GM19463 (cell line): ENCODE data around the gene KCNIP3.
A peak's percentile ranks its signal among the peaks of the same experiment; 100 is the strongest.
"Not testable (repeated sequence)": the region's sequence is repeated elsewhere in the genome, so short reads cannot be mapped to it uniquely, and the experiment has no call there.

Experiments
- ATAC-seq: cut with Tn5 transposase; IDR thresholded peaks from one replicate; pipeline ENCODE4 v1.9.1; 2021; ENCODE audit warnings: mild to moderate bottlenecking, moderate library complexity; ENCODE audit not compliant: unreplicated experiment

The KCNIP3 gene

DNA sequence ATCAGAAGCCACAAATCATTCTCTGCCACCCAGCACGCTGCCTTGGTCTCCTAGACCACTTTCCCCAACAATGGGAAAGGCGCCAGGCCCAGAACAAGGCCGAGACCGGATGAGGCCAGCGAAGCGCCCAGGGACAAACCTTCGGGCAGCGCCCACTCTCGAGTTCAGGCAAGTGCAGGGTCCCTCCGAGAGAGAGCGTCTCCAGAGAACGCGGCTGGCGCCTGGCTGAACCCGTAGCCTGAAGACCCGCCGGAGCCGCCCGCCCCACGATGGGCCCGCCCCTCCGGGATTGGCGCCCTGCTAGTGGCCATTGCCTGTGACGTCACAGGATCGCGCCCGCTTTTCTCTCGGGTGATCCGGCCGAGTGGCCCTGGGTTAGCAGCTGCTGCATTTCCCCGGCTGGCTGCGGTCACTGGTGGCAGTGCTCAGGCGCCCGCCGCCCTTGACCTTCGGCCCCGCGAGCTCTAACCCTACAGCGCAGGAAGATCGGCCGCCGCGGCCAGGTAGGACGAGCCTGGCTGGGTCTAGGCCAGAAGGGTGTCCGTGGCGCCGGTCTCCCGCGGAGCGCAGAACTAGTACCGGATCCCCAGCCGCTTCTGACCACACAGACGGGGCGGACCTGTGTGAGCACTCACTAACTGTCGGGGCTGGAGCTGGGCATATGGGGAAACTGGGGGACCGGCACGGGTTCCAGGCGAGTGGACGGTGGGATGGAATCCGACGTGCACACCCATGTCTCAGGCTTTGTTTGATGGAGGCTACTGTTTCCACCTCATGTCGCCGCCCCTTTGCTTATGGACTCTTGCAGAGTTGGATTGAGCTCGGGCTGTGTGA is 105.4 kb downstream of the KCNIP3 start, which contains the start of gene FAHD2A:
Gene FAHD2A, plus strand, starts transcription at position 339 of the 834 bp plus-strand sequence. CDS start 2,851 bp downstream, outside the sequence.
- peak; percentile 97 for ATAC-seq

DNA sequence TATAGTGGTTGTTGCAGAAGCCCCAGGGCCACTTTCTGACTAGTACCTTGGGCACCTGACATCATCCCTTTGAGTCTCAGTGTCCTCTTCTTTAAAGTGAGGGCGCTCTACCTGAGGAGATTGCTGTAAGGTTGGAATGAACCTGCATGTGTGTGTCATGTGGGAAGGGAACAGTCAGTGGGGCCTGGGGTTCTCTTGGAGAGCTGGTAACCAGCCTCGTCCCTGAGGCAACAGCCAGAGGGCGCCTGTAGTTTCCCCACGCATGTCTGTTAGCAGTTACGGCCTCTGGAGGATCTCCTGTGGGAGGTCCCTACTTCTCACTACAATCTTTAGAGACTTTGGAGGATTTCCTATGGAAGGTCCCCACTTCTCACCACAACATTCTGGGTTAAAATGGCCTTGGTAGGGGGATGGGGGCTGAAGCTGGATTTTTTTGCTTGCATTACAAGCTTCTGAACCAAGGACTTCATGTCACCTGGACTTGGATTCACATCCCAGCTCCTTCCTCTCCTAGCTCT is 106.1 kb downstream of the KCNIP3 start:
- ATAC-seq: peak; percentile 28

DNA sequence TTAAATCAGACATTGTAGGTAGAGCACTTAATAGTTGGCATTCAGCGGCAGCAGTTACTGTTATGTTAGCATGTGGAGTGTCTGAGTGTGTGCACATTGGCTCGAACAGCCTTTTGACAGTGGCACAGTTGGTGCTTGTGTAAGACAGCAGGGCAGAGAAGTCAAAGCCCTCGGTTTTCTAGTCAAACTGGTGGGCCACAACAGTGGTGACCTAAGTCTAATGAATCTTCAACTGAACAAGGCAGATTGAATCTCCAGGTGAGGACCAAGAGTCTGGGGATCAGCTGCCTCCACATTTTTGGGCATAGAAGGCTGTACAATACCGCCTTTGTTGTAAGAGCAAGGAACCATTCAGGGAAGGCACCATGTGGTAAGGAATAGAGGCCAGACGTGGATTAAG is 106.7 kb downstream of the KCNIP3 start:
- not testable (repeated sequence) for ATAC-seq

DNA sequence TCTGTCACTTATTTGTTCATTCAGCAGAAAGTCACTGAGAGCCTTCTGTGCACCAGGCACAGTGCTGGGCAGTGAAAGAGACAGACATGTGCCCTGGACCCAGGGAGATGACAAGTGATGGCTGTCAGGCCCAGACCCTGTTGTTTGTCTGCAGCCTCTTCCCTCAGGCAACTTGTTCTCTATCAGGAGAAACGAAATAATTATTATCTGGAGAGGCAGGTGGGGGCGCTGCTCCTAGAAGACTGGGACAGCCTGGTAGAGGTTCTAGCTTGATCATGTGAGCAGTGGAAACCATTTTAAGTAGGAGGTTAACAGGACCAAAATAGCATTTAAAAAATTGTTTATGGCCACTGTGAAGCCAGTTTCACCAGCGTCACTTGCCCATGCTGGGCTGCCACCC is 107.5 kb downstream of the KCNIP3 start:
- not testable (repeated sequence) for ATAC-seq

DNA sequence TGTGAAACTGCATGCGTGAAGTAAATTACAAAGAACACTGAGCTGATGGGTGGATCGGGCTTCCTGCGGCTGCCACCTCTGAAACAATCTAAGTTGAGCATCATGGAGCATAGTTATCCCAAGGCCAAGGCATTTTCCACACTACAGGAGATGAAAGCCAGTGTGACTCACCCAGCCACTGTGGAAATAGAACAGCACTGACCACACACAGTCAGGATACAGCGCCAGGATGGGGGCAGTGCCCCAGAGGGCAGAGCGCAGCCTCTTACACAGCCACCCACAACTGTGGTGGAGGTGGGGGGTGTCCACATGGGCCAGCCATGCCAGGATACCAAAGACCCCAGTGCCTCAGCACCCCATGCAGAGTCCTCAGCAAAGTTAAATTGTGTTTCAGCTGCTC is 114.1 kb downstream of the KCNIP3 start:
- not testable (repeated sequence) for ATAC-seq

DNA sequence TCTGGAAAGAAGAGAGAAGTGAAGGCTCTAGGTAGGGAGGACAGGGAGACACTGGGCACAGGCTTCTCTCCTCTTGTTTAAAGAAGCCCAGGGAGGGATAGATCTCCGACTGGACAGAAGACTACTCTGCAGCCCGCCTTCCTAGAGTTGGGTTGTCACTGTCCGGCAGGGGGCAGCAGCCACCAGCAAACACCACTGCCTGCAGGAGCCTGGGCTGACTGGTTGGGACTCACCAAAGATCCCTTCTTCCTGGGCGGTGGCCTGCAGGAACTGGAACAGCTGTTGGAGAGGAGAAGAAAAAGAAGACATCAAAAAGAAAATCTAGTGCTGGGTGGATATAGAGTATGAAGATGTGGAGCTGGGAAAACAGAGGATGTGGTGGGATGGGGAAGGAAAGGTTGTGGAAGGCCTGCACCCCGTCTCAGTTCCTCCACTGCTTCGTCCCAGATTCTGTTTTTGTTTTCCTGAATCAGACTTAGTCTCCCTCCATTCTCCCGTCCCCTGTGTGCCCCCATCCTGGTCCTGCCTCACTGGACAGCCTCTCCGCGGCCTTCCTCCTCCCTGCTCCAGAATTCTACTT is 117.0 kb downstream of the KCNIP3 start:
- ATAC-seq: peak; percentile 89

DNA sequence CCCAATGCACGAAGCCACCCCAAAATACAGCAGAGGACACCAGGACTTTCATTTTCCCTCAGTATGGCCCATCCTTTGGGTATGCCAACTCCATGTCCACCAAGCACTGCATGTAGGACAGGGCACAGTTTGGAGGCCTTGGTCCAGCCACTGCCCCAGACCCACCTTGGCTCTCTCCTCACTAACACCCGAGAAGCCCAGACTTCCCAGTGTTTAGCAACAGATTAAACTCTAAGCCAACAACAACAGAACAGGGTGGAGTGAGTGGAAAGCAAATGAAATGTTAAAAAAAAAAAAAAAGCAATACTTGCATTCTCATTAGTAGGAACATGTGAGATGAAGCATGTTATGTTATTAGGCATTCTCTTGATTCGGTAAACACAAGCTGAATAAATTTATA is 118.0 kb downstream of the KCNIP3 start:
- ATAC-seq: not testable (repeated sequence)

DNA sequence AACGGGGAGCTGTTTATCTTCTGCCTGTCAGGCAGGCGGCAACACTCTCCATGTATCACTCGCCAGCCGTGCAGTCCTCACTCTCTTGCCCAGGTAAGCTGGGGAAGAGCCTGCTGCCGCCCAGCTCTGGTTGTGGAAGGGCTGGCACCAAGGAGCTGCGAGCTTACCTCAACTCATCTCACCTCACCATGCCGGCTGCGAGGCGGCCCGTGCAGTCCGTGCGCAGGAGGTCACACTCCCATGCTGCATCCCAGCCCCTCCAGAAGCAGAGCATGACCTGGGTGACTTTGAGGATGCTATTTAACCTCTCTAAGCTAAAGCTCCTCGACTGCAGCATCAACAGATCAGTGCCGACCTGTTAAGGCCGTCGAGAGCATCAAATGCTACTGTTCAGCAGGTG is 118.4 kb downstream of the KCNIP3 start:
- not testable (repeated sequence) for ATAC-seq

DNA sequence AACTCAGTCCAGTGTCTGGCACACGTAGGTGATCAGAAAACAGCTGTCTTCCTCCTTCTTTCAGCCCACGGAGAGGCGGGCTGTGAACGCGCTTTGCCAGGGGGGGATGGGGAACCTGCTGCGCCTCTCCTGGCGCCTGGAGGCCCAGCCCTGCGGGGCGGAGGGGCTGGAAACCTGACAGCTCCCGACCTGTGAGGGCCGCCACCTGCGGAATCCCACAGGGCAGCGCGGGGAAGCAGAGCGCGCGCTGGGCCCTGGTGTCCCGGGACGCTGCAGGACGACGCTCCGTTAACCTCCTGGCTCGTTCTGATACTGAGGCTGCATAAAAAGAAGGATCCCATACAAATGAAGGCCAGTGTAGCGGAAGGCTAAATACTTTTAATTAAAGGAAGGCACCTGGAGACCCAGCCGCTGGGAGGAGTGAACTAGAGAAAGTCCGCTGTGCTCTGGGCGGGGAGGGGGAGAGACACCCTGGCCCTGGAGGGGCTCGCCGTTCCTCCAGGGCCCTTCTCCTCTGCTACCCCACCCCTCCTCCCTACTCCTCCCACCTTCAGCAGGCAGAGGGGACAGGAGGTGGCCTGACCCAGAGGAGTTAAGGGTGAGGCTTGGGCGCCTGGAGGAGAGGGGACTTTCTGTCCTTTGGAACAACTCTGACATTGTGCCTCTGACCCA is 130.2 kb downstream of the KCNIP3 start:
- ATAC-seq: not testable (repeated sequence)

DNA sequence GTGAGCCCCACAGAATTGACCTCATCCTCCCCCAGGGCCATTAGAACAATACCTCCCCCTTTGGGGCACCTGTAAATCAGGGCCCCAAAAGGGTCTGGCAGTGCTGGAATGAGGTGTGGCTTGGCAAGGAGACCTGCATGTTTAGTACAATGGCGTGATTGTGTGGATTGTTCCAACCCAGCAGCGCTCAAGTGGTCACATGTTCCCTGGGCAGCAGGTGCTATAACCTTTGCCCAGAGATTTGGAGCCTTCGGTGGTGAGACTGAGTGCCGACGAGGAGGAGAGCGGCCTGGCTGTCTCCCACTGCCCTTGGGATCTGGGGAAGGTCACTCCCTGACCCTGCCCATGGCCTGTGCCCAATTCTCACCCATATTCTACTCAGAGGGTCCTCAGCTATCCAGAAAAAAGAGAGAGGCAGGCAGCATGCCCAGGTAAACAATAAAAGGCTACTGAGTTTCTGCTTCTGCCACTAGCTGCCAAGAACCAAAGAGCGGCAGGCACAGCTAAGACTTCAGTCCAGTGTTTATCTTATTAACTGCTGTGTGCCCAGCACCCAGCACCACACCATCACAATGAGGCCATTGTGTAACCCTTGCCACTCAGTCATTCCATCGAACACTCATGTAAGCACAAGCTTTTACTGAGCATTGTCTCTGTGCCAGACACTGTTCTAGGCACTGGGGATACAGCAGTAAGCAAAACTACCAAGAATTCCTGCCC is 132.8 kb downstream of the KCNIP3 start:
- not testable (repeated sequence) for ATAC-seq

DNA sequence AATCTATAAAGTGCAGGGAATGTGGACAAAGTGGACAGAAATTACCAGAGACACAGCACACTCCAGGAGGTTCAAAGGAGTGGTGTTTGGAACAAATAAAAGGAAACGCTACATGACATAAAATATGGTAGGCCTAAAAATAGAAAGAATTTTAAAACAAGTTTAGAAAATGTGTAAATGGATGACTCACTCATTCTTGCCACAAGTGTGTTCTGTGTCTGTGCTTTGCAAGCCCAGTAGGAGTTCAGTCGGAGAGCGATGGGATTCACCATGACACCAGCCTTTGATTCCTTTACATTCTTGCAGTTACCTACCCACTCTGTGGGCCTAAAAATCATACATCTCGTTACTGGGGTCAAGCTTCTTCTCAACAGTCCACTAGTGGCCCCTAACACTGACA is 136.2 kb downstream of the KCNIP3 start:
- not testable (repeated sequence) for ATAC-seq

DNA sequence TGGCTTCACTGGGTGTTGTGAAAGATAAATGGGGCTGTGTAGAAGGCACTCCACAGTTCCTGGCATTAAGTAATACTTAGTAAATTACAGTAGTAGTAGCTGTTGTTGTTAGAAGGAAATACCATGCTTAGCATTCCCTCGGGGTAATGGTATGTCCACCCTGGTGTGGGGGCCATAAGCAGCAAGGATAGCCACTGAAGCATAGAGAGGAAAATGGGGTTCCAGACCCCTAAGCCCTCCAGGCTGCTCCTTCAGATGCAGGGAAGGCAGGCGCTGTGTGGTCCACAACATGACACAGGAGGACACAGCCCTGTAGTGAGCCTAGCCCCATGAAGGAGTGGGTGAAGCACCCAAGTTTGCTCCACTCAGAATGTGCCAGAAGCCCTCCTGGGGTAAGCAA is 136.8 kb downstream of the KCNIP3 start:
- not testable (repeated sequence) for ATAC-seq

DNA sequence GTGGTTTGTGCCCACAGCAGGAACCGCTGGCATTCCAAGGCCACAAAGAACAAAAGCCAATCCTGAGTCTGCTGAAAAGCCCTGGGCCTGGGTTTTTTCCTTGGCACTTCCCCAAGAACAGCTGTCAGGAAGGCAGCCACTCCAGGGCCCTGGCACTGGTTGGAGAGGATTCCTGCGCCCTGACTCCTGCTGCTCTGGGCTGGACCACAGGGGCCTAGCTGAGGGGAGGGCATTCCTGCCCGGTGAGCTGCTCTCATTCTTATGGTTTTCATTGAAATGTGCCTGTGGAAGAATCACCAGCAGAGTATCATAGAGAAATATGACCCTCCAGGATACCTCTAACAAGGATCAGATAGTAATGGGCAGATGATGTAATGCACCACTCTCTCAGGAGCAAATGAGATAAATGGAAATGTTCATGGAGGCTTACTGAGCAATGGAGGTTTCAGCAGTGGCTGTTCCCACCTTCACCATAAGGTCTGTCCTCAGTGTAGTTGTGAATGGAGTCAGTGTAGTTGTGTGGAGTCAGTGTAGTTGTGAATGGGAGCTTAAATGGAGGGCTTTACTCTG is 137.4 kb downstream of the KCNIP3 start:
- not testable (repeated sequence) for ATAC-seq

DNA sequence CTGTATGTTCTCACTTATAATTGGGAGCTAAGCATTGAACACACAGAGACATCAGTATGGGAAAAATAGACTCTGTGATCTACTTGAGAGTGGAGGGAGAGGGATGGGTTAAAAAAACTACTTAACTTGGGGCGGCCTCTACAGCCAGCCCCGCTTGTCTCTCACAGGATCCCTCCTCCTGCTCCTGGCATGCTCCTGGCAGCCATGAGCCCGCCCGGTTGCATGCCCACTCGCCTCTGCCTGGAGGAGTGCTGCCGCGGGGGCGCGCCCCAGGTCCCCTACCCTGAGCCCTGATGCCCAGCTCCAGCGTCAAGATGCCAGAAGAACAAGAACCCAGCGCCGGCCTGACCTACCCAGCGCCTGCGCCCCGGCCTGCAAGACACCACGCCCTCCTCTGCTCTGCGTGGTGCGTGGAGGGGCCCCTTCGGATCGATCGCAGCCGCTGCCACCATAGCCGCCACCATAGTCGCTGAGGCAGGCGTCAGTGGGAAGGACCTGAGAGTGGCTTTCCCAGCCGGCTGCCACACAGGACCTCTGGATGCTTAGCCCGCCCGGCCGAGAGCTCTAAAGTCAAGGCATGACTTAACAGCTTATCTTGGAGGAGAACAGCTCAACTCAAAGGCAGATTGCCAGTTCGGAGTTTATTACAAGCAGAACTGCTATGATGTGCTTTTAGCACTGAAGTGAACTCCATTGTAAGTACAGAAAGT is 138.2 kb downstream of the KCNIP3 start:
- ATAC-seq: not testable (repeated sequence)
